ENCODE data around the gene RBSN.

The RBSN gene

GRCh38 chr3:15099364-15100098, 583 bp upstream of the RBSN start:
- no peak for DNase-seq (ENCODE audit: low read depth in 2 of 2)

GRCh38 chr3:15097891-15098290, 1.1 kb downstream of the RBSN start:
- DNase-seq (ENCODE audit: low read depth in 2 of 2) = no peak

GRCh38 chr3:15096046-15096445, 2.9 kb downstream of the RBSN start:
- DNase-seq (ENCODE audit: low read depth in 2 of 2) = no peak

- no peak for DNase-seq (ENCODE audit: low read depth in 2 of 2)
Measured at GRCh38 chr3:15094187-15094875, 4.6 kb downstream of the RBSN start.

- DNase-seq (ENCODE audit: low read depth in 2 of 2) = no peak
Measured at GRCh38 chr3:15092686-15093085, 6.3 kb downstream of the RBSN start.

GRCh38 chr3:15091575-15091974, 7.4 kb downstream of the RBSN start:
- no peak for DNase-seq (ENCODE audit: low read depth in 2 of 2)

- no peak for DNase-seq (ENCODE audit: low read depth in 2 of 2)
Measured at GRCh38 chr3:15089201-15089600, 9.7 kb downstream of the RBSN start.

GRCh38 chr3:15086699-15087098, 12.2 kb downstream of the RBSN start:
- no peak for DNase-seq (ENCODE audit: low read depth in 2 of 2)

GRCh38 chr3:15086263-15086662, 12.7 kb downstream of the RBSN start:
- no peak for DNase-seq (ENCODE audit: low read depth in 2 of 2)

- DNase-seq (ENCODE audit: low read depth in 2 of 2) = no peak
Measured at GRCh38 chr3:15083252-15083651, 15.7 kb downstream of the RBSN start.

GRCh38 chr3:15081960-15082664, 16.8 kb downstream of the RBSN start:
- DNase-seq (ENCODE audit: low read depth in 2 of 2) = no peak

- DNase-seq (ENCODE audit: low read depth in 2 of 2) = no peak
Measured at GRCh38 chr3:15079091-15079490, 19.9 kb downstream of the RBSN start.

- DNase-seq (ENCODE audit: low read depth in 2 of 2) = no peak
Measured at GRCh38 chr3:15074500-15074899, 24.4 kb downstream of the RBSN start.

GRCh38 chr3:15071699-15072098, 27.2 kb downstream of the RBSN start:
- DNase-seq (ENCODE audit: low read depth in 2 of 2) = no peak

- DNase-seq (ENCODE audit: low read depth in 2 of 2) = no peak
Measured at GRCh38 chr3:15069441-15069840, 29.5 kb downstream of the RBSN start.

GRCh38 chr3:15066467-15066866, 32.5 kb downstream of the RBSN start:
- DNase-seq (ENCODE audit: low read depth in 2 of 2) = no peak

- no peak for DNase-seq (ENCODE audit: low read depth in 2 of 2)
Measured at GRCh38 chr3:15065550-15066007, 33.4 kb downstream of the RBSN start.

GRCh38 chr3:15064835-15065549, 34.0 kb downstream of the RBSN start, which contains the start of gene MRPS25:
Gene MRPS25, minus strand, starts transcription at chr3:15065315. Its CDS starts 121 bp downstream, at chr3:15065194.
- peak; percentile 81 to 83 for DNase-seq (ENCODE audit: low read depth in 2 of 2)

GRCh38 chr3:15064299-15064834, 34.6 kb downstream of the RBSN start:
- DNase-seq (ENCODE audit: low read depth in 2 of 2) = peak in 1 of 2 donors; percentile 18

GRCh38 chr3:15063656-15064286, 35.2 kb downstream of the RBSN start:
- DNase-seq (ENCODE audit: low read depth in 2 of 2) = no peak

- DNase-seq (ENCODE audit: low read depth in 2 of 2) = no peak
Measured at GRCh38 chr3:15063238-15063637, 35.7 kb downstream of the RBSN start.

Data from stimulated activated CD4-positive, alpha-beta T cell treated with anti-CD3 and anti-CD28 coated beads, Interleukin-1b, Interleukin-23, amount 100 ng/mL, for 4 hours (primary cell).